Astrocyte (in vitro differentiated cells and primary cell): ENCODE data around the gene LRRK1.

Experiments
- CTCF ChIP-seq: IDR thresholded peaks from 2 replicates; pipeline ENCODE4 v1.5.1; 2011; ENCODE audit warnings: low read depth, mild to moderate bottlenecking, inconsistent platforms, low read length, moderate library complexity; ENCODE audit not compliant: insufficient read depth
- EZH2 ChIP-seq: IDR thresholded peaks from 2 replicates; pipeline ENCODE4 v1.6.1; 2012; ENCODE audit warnings: mild to moderate bottlenecking, low read length, inconsistent platforms; ENCODE audit not compliant: insufficient read depth

- TF ChIP-seq CTCF (no peak), EZH2 (no peak)
Measured at GRCh38 chr15:100890051-100890720, 29.0 kb upstream of the LRRK1 start.
